Panc1 (cell line): ENCODE data around the gene LRP2.

ENCODE experiments used
- CTCF ChIP-seq: fragments of 450-650 bp; IDR thresholded peaks from 2 replicates; pipeline ENCODE4 v1.5.1; 2017; ENCODE audit warnings: mild to moderate bottlenecking
- POLR2AphosphoS5 ChIP-seq: IDR thresholded peaks from 2 replicates; pipeline ENCODE4 v1.6.1; 2012; ENCODE audit warnings: mild to moderate bottlenecking, low read depth, low read length, moderate library complexity
- REST ChIP-seq, 2 experiments: IDR thresholded peaks; 2 replicates each; pipeline ENCODE4 v1.6.1; 2011 to 2012; ENCODE audit warnings: low read depth in 2 of 2, control low read depth in 1 of 2, low read length in 1 of 2, mild to moderate bottlenecking in 1 of 2, moderate library complexity in 1 of 2; ENCODE audit not compliant: insufficient read depth in 1 of 2
- SIN3A ChIP-seq: IDR thresholded peaks from 2 replicates; pipeline ENCODE4 v1.6.1; 2012; ENCODE audit warnings: low read depth, mild to moderate bottlenecking, low read length, moderate library complexity, borderline replicate concordance; ENCODE audit not compliant: insufficient read depth

GRCh38 chr2:169077674-169078240 lies 284.6 kb downstream of the LRP2 start:
- TF ChIP-seq CTCF, result no peak
- TF ChIP-seq POLR2AphosphoS5, result no peak
- TF ChIP-seq SIN3A, result no peak
- TF ChIP-seq REST (IDR thresholded peaks at IDR 0.05; ENCODE audit: insufficient read depth in 1 of 2, low read depth in 2 of 2, low read length in 1 of 2), result no peak
